NCI-H82 treated with DMSO at 0.1 percent for 48 hours (cell line): ENCODE measurements around the gene TNNI3K.

ENCODE experiments used
- DNase-seq: peaks from one replicate; lab custom pipeline; 2025; ENCODE audit not compliant: unreplicated experiment; lab: John Stamatoyannopoulos, UW

Gene TNNI3K

DNA sequence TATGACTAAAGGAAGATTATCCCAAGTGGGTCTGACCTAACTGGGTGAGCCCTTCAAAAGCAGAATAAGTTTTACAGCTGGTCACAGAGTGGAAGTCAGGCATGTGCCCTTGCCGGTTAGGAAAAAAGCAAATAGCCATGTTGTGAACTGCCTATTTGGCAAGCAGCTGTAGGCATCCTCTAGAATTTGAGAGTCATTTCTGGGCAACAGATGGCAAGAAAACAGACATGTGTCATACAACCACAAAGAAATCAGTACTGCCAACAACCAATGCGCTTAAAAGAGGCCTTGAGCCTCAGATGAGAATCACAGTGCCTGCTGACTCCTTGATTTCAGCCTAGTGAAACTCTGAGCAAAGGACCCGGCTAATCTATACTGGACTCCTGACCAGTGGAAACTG lies 250.4 kb downstream of the TNNI3K start:
- DNase-seq: no peak

DNA sequence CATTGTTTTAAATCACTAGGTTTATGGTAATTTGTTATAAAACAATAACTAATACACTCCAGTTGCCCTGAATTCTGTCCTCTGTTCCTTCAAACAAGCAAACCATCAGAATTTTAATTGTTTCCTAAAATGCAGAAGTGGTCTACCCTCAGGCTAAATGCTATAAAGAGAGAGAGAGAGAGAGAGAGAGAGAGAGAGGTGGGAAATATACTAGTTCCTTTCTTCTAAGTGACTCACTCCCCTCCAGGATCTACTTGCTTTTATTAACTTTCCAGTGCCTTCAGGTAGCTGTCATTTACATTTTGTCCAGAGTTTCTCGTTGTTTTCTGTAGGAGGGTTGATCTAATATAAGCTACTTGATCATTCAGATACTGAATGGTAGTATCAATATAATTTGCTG lies 250.8 kb downstream of the TNNI3K start:
- DNase-seq: no peak

DNA sequence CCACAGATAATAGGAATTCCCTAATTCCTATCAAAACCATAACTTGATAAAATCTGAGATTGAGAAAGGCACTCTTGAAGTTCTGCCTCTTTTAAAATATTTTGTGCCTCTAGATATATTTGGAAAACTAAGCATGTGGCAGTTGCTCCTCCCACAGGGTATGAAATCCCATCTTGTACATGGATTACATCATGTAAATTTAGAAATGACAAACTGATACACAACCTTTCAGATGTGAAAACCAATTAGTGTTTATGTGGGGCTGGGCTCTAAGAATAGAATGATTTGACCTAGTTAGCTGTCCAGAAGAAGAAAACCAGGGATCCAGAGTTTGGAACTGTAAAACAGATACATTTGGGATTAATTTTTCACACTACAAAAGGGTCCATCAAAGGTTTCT lies 261.5 kb downstream of the TNNI3K start:
- no peak for DNase-seq

DNA sequence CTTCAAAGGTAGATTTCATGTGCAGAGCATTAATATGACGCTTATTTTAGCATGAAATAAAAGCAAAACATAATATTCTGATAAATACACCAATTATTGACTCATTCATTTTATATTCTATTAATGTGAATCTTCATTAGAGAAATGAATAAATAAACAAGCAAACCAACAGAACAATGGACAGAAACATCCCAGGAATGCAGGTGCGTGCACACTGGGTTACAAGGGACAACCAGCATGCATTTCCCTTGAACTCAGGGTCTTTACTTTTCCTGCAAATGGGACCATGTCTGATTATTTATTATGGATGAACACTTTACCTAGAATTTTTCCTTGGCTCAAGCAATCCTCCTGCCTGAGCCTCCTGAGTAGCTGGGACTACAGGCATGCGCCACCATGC lies 263.7 kb downstream of the TNNI3K start:
- DNase-seq: no peak

DNA sequence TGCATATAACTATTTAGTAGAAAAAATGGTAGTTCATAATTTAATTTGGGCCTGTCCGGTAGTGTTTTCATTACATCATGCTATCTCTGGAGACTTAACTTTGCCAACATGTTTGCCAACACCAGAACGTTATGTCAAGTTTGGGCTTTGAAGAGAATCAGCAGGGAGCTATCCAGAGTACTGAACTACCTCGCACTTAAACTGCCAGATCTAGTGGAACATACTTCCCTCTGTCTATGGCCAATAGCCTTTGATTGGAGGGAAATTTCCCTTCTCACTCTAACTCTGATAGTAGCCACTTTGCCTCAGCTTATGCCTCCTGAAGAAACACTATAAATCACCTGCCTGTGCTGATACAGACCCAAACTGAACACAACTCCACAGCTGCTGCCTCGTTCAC lies 267.2 kb downstream of the TNNI3K start:
- no peak for DNase-seq

DNA sequence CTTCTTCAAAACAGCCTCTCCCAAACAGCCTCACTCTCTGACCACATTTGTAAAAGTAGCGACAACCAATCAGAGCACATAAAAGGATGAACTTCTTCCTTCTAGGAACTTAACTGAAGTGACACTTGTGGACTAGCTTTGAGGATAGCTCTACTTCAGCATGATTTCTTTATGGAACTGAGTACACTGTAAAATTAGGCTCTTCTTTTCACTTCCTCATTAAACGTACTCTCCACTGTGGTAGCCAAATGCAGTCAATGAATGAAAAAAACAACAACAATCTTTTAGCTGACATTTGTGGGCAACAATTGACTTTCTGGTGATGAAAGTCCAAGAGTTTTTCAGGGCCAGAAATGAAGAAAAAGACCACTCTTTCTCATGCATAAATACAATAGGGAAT lies 267.7 kb downstream of the TNNI3K start:
- DNase-seq: no peak

DNA sequence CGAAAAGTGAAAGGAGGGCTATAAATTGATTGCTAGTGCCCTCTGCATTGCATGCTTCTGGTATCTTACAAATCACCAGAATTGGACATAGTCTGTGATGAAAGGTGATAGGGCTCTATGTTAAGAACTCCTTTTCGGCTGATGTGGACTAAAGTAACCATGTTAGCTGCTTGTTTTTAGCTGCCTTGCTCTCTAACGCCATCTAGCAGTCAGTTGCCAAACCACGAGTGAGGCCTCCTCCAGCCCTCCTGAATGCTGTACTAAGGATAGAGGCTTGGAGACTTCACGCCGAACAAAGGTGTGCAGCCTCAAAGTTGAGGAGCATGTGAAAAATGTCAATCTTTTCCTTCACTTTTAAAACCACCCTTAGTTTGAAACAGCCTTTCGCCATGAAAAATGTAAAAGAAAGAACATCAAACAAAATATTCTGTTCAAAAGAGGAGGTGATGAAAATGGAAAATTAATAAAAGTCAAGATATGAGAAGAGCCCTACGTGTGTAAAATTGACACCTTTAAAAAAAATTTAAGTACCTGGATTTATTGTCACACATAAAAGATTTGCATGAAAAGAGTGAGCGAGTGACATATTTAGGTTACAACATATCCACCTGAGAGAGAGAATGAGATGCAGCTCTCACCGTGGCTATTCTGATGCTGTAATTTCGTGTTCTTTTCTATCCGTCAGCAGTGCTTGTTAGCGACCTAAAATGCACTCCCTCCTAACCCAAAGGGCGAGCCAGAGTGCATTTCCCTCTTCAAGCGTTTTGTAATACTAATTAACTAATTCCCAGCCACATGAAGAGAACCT lies 269.1 kb downstream of the TNNI3K start:
- DNase-seq: peak; percentile 41

DNA sequence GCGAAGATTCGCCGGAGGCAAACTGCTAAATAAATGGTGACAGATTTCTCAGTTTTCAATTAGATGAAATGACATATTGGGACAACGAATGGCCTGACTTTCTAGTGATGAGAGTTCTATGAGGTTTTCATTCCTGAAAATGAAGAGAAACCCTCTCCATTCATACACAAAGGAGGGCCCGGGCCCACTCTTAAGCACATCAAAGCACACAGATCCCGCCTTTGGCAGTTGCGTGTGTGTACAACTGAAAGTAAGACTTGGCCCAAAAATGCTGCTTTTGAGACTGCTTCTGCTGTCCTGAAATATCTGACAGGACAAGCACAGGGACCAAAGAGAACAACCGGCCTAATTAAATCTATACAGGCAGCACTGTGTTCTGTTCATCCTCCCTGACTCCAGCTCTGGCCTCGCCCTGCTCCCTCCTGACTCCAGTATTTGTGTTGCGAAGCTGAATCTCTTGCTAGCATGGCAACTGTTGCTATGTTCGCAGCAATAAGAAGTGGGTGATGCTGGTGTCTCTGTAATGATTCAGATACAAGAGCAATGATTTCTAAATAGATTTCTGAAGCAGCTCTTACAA lies 269.8 kb downstream of the TNNI3K start:
- peak; percentile 23 for DNase-seq

DNA sequence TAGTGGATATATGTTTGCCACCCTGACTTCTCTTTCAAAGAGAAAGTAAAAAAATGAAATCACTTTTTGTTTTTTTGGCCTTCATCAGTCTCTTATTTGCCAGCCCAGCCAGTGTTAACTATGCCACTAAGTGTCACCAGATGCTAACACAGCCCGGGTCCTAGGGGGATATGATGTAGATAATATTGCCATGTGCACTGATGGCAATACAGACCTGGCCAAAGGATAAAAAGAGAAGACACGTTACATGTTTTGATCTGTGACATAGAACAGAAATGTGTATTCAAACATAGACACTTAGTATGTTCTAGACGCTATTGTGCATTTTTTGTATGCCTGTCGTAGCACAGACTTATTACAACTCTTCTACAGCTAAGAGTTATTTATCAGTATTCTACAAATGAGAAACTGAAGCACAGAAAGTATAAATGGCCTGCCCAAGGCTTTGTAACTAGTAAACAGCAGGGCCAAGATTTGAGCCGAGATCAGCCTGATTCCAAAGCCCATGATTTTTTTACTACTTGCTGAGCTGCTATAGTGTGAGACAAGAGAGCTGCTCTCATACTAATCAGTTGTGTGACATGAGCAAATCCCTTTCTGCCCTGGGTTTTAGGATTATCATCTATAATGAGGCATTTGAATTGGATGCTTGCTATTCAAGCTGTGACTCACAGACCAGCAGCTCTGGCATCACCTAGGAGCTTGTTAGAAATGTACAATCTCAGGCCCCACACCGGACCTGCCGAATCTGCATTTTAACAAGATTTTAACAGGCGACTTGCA lies 270.9 kb downstream of the TNNI3K start:
- peak; percentile 91 for DNase-seq

DNA sequence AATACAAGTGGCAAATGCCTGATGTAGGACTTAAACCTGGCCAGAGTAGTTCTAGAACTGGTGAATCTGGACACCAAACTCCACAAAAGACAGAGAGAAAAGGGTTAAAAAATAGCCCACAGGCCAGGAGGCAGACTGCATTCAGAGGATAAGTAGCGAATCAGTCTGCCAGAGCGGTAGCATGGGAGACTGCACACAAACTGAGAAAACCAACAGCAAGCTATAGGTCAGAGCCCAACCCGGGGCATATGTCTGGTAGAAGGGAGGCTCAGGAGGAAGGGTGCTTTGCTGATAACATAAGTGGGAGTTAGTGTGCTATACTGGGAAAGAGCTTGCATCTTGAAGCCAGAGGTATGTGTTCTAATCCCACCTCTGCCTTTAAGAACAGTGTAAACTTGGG lies 273.3 kb downstream of the TNNI3K start:
- DNase-seq: no peak

DNA sequence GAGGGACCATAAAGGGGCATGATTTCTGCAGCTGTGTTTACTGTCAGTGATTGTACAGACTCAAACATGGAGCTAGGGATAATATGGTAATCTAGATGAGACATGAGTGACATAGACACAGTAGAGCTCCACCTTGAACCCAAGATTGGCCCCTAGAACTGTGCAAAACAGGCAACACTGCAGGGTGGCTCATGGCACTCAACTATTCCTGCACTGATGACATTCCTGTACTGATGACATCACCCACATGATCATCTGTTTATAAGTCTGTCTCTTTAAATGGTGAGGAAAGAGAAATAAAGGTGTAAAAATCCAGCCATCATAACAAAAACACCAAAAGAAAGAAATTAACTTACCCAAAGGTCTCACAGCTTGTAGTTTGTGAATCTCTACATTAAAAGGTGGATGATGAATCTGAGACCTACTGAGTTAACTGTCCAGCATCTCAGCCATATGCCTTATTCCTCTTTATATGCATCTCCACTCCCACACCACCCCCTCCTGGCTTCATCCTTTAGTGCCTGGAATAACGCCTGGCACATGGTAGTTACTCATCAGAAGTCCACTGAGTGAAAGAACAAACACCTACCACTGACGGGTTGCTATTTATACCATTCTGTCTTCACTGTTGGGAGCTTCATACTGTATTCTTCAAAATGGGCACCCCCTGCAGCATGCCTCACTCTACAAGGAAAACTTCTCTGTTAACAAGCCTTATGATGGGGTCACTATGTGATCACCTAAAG lies 277.2 kb downstream of the TNNI3K start, which contains the start of gene LRRC53:
TSS of gene LRRC53 (minus strand) at position 442 of the 746 bp plus-strand sequence. CDS start 29,262 bp downstream, outside the sequence.
- DNase-seq: no peak

DNA sequence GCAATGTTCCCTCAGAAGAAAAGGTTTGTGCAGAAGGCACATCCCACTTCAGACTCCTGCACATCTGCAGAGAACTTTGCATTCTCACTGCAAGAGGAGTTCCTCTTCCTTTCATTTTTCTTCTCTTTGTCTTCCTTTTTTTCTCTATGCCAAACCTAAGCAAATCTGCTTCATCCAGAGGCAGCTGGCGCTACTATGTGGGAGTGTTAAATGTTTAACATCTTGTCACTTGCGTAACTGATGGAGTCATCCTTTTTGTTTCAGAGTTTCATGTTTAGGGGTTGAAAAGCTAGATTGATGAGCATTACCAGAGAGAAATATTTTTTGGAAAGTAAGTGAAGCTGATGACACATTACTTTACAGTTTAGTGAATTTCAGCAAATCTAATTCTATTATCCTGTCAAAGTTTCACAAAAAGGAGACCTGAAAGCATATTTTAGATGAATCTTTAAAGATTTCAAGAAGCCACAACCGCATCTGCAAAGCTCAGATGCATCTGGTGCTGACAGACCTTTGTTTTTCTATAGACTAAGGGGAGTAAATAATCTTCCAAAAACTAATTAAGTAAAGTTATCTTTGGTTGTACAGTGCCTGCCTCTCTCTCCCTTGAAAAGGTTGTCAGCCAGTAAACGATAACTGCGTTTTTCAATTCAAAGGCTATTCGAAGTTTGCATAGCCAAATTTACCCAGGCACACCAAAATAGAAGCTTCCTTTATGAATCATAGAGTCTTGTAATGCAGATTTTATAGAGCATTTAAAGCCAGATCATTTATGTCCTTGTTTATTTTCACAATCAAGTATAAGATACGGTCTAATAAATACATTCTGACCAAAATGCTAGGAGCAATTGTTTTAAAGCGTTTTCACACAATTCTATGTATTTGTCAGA lies 278.5 kb downstream of the TNNI3K start:
- no peak for DNase-seq

DNA sequence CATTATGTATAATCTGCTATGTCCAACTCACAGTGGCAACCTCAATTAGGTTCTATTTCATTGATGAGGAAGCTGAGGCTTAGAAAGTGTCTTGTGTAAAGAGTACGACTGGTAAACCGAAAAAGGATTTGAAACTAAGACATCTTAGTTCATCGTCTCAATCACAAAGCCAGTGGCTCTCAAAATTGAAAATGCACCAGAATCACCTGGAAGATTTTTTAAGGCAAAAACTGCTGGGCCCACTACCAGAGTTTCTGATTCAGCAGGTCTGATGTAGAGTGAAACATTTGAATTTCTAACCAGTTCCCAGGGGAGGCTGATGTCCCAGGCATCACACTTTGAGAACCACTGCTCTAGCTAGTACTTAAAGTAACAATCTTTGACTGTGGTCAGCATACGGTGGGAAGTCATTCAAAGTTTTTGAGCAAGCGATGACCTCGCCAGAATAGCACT lies 282.4 kb downstream of the TNNI3K start:
- DNase-seq: no peak

DNA sequence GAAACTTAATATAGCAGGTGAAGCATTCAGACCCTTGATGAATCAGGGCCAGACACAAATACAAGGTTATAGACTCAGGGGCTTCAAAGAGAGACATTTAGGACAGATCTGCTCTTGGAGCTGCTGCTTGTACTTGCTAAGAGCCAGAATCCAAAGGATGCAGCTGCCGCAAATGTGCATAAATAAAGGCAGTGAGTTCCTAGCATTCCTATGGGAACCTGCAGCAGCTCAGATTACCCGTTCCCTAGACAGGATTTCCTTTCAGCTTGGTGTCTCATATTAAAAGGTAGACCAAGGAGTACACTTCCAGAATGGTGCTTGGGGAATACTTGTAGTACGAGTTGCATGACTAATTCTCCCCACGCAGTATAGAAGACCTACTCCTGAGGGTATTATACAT lies 287.0 kb downstream of the TNNI3K start:
- DNase-seq: no peak

DNA sequence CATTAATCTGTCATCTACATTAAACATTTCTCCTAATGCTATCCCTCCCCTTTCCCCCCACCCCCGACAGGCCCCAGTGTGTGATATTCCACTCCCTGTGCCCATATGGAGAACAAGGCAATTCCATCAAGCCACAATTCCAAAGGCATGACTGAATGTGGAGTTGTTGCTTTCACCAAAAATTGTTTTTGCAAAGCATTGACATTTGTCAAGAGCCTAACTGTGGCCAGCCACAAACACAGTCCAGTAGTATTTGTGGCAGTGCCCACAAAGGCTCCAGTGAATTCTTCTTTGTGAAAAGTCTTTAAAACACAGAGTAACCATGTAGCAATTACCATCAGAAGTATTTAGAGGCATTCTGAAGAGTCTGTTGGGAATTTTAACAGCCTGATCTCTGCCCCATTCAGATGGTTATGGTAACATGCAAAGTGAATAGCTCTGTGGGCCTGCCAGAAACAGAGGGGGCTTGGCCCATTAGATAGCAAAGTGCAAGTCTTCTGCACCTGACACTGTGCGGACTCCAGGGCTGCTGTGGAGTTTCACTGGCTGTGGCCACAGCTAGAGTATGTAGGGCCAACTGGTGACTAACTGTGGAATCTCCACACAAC lies 288.8 kb downstream of the TNNI3K start:
- DNase-seq: no peak

DNA sequence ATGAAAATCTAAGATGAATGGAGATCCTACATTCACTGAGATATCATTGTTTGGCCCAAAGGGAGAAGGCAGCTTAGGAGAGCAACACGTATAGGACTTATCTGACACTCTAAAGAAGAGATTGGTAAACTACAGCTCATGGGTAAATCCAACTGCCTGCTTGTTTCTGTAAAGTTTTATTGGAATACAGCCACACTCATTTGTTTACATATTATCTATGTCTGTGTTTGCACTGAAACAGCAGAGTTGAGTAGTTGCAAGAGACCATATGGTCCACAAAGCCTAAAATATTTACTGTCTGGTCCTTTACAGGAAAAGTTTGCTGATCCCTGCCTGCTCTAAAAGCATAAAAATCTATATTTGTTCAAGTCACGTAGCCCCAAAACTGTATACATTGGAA lies 291.5 kb downstream of the TNNI3K start:
- DNase-seq: no peak

DNA sequence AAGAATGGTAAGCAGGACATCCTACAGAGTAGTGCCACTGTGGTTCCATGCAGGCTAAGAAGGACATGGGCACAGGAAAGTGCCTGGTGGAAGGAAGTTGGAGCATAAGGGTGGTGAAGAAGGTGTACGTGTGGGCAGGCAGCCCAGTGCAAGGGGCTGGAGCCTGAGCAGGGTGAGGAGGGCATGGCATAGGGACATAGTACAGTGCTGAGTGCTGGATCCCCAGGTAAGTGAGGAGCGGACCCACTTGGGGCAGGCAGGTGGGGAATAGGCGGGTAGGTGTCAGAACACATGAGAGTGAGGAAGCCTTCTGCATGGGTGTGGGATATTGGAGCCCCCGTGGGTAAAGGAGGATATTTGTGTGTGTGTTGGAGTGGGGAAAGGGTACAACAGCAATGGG lies 292.9 kb downstream of the TNNI3K start:
- no peak for DNase-seq

DNA sequence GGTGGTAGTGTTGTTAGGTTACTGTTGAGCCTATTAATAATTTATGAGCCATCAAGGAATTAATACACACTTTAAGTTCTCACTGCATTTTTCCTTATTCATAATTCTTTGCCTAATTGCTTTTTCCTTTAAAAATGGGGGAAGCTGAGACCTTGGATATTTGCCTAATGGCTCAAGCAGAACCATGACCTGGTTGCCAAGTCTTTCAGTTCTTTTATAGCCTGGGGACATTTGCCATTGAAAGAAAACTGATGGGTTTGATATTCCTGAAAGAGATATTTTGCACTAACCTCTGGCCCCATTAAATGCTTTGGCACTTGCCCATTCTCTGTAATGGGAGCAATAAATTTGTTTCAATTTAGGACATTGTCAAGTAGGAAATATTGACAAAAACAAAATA lies 295.7 kb downstream of the TNNI3K start:
- DNase-seq: no peak

DNA sequence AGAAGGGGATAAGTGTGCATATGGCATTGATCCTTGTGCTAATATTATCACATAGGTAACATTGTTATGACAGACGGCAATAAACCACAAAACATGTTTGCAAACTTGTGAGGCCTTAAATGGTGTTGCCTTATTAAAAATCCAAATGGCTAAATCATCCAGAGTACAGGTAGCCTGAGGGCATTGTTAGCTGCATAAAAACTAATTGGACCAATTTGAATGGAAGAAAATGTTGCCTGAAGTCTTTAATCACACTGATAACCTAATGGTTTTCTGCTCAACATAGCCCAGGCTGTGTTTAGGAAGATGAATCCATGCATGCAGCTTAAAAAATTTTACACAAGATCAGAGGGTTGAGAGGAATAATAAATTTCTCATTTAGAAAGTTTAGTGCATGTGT lies 296.6 kb downstream of the TNNI3K start:
- DNase-seq: no peak

DNA sequence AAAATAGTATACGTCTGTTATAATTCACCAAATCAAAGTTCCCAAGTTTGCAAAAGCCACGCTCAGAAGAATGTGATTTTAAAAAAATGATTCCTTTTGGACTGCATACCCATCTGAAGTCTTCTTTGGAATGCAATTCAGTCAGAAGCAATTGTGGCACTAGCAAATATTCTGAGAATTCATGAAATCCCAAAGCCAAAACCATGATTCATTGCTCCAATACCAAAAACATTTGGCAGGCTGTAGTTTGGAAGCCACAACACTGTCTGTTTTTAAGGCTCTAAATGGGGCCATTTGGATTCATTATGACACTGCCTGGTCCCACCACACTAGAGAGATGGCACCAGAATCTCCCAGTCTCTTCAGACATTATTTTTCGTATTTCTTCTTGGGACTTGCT lies 299.1 kb downstream of the TNNI3K start:
- no peak for DNase-seq
